ENCODE results near the gene SPOCK1.

Gene SPOCK1

GRCh38 chr5:137218471-137218870 is 280.7 kb downstream of the SPOCK1 start:
- peak; percentile 66 for DNase-seq (ENCODE audit: low spot score)
- Histone ChIP-seq H3K4me3 (no peak overlapping the region), H3K27ac (no peak overlapping the region)
- TF ChIP-seq CTCF (IDR thresholded peaks at IDR 0.05): no peak

- Histone ChIP-seq H3K4me3 (no peak overlapping the region), H3K27ac (no peak overlapping the region)
- TF ChIP-seq CTCF (IDR thresholded peaks at IDR 0.05): no peak
- DNase-seq (ENCODE audit: low spot score): peak; percentile 1
Measured at GRCh38 chr5:137217599-137218200, 281.4 kb downstream of the SPOCK1 start.

- Histone ChIP-seq H3K4me3 (no peak overlapping the region), H3K27ac (no peak overlapping the region)
- no peak for TF ChIP-seq CTCF (IDR thresholded peaks at IDR 0.05)
- peak; percentile 21 for DNase-seq (ENCODE audit: low spot score)
Measured at GRCh38 chr5:137216976-137217598, 282.0 kb downstream of the SPOCK1 start.

- no peak overlapping the region for H3K27ac ChIP-seq
Measured at GRCh38 chr5:137215780-137216179, 283.3 kb downstream of the SPOCK1 start.

GRCh38 chr5:137215261-137215660 is 283.9 kb downstream of the SPOCK1 start:
- peak; percentile 16 for DNase-seq (ENCODE audit: low spot score)
- TF ChIP-seq CTCF (IDR thresholded peaks at IDR 0.05): no peak
- no peak overlapping the region for H3K27ac ChIP-seq
- H3K4me3 ChIP-seq: no peak overlapping the region

More at GRCh38 chr5:137215780-137216179, 283.3 kb downstream of the SPOCK1 start:
- no peak for TF ChIP-seq CTCF (IDR thresholded peaks at IDR 0.05)
- peak; percentile 2 for DNase-seq (ENCODE audit: low spot score)
- no peak overlapping the region for H3K4me3 ChIP-seq

GRCh38 chr5:137214446-137215189 is 284.5 kb downstream of the SPOCK1 start:
- DNase-seq (ENCODE audit: low spot score): no peak

More at GRCh38 chr5:137214446-137215189, 284.5 kb downstream of the SPOCK1 start:
- no peak overlapping the region for H3K4me3 ChIP-seq
- TF ChIP-seq CTCF (IDR thresholded peaks at IDR 0.05): no peak
- H3K27ac ChIP-seq: no peak overlapping the region
